Nephron (organoid): Measurements from ENCODE around the gene ANKS4B.

ENCODE experiments used
- H3K27ac Mint-ChIP-seq, 3 experiments: 2 replicates each; pipeline ENCODE4 v1.8.0; 2020; ENCODE audit warnings: mixed read lengths in 3 of 3, mild to moderate bottlenecking in 2 of 3, moderate library complexity in 1 of 3
- H3K27me3 Mint-ChIP-seq: 2 replicates; pipeline ENCODE4 v1.8.0; 2021; ENCODE audit warnings: low read depth, mild to moderate bottlenecking, moderate library complexity, mixed read lengths
- H3K36me3 Mint-ChIP-seq: 2 replicates; pipeline ENCODE4 v1.8.0; 2020; ENCODE audit warnings: low read depth, mixed read lengths
- H3K4me1 Mint-ChIP-seq: 2 replicates; pipeline ENCODE4 v1.8.0; 2020; ENCODE audit warnings: mixed read lengths
- H3K4me3 Mint-ChIP-seq, 3 experiments: 2 replicates each; pipeline ENCODE4 v1.8.0; 2020; ENCODE audit warnings: mild to moderate bottlenecking in 3 of 3, mixed read lengths in 3 of 3, moderate library complexity in 2 of 3
- H3K9me3 Mint-ChIP-seq: 2 replicates; pipeline ENCODE4 v1.8.0; 2020; ENCODE audit warnings: mixed read lengths
- CTCF ChIP-seq, 3 experiments: fragments of 200-600 bp; sonication (generic); IDR thresholded peaks; one replicate each; pipeline ENCODE4 v1.5.0; 2021; ENCODE audit warnings: antibody characterized with exemption in 3 of 3; ENCODE audit not compliant: unreplicated experiment in 3 of 3

ANKS4B gene

GRCh38 chr16:21222495-21223337 lies 10.8 kb upstream of the ANKS4B start:
- Mint-ChIP-seq H3K4me3 (no peak overlapping the region), H3K27me3 (peaks cover 19% of the 10 kb centered on the region), H3K36me3 (no peaks in the 10 kb centered on the region), H3K9me3 (peaks cover 8% of the 10 kb centered on the region), H3K4me1 (no peaks in the 10 kb centered on the region), H3K27ac (peak overlapping the region in 1 of 3 experiments; percentile 64)
- TF ChIP-seq CTCF (IDR thresholded peaks at IDR 0.05; ENCODE audit: unreplicated experiment in 3 of 3), result no peak

GRCh38 chr16:21223787-21224186 lies 9.7 kb upstream of the ANKS4B start:
- H3K36me3 Mint-ChIP-seq, result no peaks in the 10 kb centered on the region
- TF ChIP-seq CTCF (IDR thresholded peaks at IDR 0.05; ENCODE audit: unreplicated experiment in 3 of 3), result no peak
- H3K27ac Mint-ChIP-seq, result peak overlapping the region in 1 of 3 experiments; percentile 64
- H3K4me1 Mint-ChIP-seq, result no peaks in the 10 kb centered on the region
- H3K4me3 Mint-ChIP-seq, result no peak overlapping the region
- peaks cover 8% of the 10 kb centered on the region for H3K9me3 Mint-ChIP-seq
- H3K27me3 Mint-ChIP-seq, result peaks cover 26% of the 10 kb centered on the region

- Mint-ChIP-seq H3K36me3 (no peaks in the 10 kb centered on the region), H3K4me3 (no peak overlapping the region), H3K9me3 (peaks cover 8% of the 10 kb centered on the region), H3K27ac (no peak overlapping the region), H3K27me3 (peaks cover 26% of the 10 kb centered on the region), H3K4me1 (no peaks in the 10 kb centered on the region)
- no peak for TF ChIP-seq CTCF (IDR thresholded peaks at IDR 0.05; ENCODE audit: unreplicated experiment in 3 of 3)
Measured at GRCh38 chr16:21224800-21225199, 8.7 kb upstream of the ANKS4B start.

- no peak overlapping the region for H3K4me3 Mint-ChIP-seq
- no peak overlapping the region for H3K27ac Mint-ChIP-seq
- H3K27me3 Mint-ChIP-seq, result peaks cover 20% of the 10 kb centered on the region
- H3K9me3 Mint-ChIP-seq, result no peaks in the 10 kb centered on the region
- H3K36me3 Mint-ChIP-seq, result no peaks in the 10 kb centered on the region
- no peak for TF ChIP-seq CTCF (IDR thresholded peaks at IDR 0.05; ENCODE audit: unreplicated experiment in 3 of 3)
- no peaks in the 10 kb centered on the region for H3K4me1 Mint-ChIP-seq
Measured at GRCh38 chr16:21226749-21227148, 6.8 kb upstream of the ANKS4B start.

- H3K4me3 Mint-ChIP-seq, result no peak overlapping the region
- H3K27ac Mint-ChIP-seq, result no peak overlapping the region
- no peak for TF ChIP-seq CTCF (IDR thresholded peaks at IDR 0.05; ENCODE audit: unreplicated experiment in 3 of 3)
- no peaks in the 10 kb centered on the region for H3K9me3 Mint-ChIP-seq
- H3K27me3 Mint-ChIP-seq, result peaks cover 20% of the 10 kb centered on the region
- H3K36me3 Mint-ChIP-seq, result no peaks in the 10 kb centered on the region
- H3K4me1 Mint-ChIP-seq, result no peaks in the 10 kb centered on the region
Measured at GRCh38 chr16:21227866-21228265, 5.6 kb upstream of the ANKS4B start.

GRCh38 chr16:21228361-21228872 lies 5.1 kb upstream of the ANKS4B start:
- Mint-ChIP-seq H3K27ac (no peak overlapping the region), H3K36me3 (no peaks in the 10 kb centered on the region), H3K4me1 (no peaks in the 10 kb centered on the region), H3K27me3 (peaks cover 20% of the 10 kb centered on the region), H3K4me3 (no peak overlapping the region), H3K9me3 (no peaks in the 10 kb centered on the region)
- no peak for TF ChIP-seq CTCF (IDR thresholded peaks at IDR 0.05; ENCODE audit: unreplicated experiment in 3 of 3)
